ENCODE results near the gene ZCCHC18.

The ZCCHC18 gene

GRCh38 chrX:104134583-104135261 lies 22.4 kb downstream of the ZCCHC18 start:
- no peak for DNase-seq

GRCh38 chrX:104135677-104136076 lies 23.4 kb downstream of the ZCCHC18 start:
- no peak for DNase-seq

- peak; percentile 84 for DNase-seq
These were observed 24.1 kb downstream of the ZCCHC18 start for GRCh38 chrX:104136241-104137019.

GRCh38 chrX:104137496-104137895 lies 25.2 kb downstream of the ZCCHC18 start:
- DNase-seq = no peak

GRCh38 chrX:104141087-104141760 lies 28.9 kb downstream of the ZCCHC18 start:
- no peak for DNase-seq

GRCh38 chrX:104151037-104151436 lies 38.7 kb downstream of the ZCCHC18 start:
- DNase-seq = no peak

- DNase-seq = peak; percentile 84
These were observed 44.6 kb downstream of the ZCCHC18 start, which contains the start of gene SLC25A53 for GRCh38 chrX:104156630-104157529. Gene SLC25A53, minus strand, starts transcription at chrX:104157009. Its CDS starts 51,752 bp downstream, at chrX:104105257.

Measured in midbrain (tissue), 1 donor.